ENCODE measurements around the gene ARHGAP24.

DNA sequence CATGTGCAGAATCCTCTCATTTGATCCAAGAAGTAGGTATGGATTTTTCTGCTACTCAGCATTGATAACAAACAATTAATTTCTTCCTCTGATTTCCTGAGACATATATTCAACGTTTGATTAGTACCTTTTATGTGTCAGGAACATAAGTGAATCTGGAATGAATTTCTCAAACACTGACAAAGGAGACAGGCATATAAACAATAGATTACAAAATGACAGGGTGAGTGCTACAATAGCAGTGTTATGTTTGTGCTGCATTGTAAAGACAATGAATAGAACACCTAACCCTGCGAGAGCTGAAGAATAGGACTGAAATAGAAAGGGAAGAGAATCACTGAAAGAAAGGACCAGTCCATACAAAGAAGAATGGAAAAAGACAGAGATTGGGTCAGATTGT, 52.9 kb downstream of the ARHGAP24 start:
- no peak for TF ChIP-seq KDM1A (IDR thresholded peaks at IDR 0.05; ENCODE audit: borderline replicate concordance)
- TF ChIP-seq, protein P1, sequence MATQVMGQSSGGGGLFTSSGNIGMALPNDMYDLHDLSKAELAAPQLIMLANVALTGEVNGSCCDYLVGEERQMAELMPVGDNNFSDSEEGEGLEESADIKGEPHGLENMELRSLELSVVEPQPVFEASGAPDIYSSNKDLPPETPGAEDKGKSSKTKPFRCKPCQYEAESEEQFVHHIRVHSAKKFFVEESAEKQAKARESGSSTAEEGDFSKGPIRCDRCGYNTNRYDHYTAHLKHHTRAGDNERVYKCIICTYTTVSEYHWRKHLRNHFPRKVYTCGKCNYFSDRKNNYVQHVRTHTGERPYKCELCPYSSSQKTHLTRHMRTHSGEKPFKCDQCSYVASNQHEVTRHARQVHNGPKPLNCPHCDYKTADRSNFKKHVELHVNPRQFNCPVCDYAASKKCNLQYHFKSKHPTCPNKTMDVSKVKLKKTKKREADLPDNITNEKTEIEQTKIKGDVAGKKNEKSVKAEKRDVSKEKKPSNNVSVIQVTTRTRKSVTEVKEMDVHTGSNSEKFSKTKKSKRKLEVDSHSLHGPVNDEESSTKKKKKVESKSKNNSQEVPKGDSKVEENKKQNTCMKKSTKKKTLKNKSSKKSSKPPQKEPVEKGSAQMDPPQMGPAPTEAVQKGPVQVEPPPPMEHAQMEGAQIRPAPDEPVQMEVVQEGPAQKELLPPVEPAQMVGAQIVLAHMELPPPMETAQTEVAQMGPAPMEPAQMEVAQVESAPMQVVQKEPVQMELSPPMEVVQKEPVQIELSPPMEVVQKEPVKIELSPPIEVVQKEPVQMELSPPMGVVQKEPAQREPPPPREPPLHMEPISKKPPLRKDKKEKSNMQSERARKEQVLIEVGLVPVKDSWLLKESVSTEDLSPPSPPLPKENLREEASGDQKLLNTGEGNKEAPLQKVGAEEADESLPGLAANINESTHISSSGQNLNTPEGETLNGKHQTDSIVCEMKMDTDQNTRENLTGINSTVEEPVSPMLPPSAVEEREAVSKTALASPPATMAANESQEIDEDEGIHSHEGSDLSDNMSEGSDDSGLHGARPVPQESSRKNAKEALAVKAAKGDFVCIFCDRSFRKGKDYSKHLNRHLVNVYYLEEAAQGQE (IDR thresholded peaks at IDR 0.05; ENCODE audit: low read depth, low read length) = no peak
- TF ChIP-seq, protein P2, sequence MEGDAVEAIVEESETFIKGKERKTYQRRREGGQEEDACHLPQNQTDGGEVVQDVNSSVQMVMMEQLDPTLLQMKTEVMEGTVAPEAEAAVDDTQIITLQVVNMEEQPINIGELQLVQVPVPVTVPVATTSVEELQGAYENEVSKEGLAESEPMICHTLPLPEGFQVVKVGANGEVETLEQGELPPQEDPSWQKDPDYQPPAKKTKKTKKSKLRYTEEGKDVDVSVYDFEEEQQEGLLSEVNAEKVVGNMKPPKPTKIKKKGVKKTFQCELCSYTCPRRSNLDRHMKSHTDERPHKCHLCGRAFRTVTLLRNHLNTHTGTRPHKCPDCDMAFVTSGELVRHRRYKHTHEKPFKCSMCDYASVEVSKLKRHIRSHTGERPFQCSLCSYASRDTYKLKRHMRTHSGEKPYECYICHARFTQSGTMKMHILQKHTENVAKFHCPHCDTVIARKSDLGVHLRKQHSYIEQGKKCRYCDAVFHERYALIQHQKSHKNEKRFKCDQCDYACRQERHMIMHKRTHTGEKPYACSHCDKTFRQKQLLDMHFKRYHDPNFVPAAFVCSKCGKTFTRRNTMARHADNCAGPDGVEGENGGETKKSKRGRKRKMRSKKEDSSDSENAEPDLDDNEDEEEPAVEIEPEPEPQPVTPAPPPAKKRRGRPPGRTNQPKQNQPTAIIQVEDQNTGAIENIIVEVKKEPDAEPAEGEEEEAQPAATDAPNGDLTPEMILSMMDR (IDR thresholded peaks at IDR 0.05 in 2 of 3, conservative IDR thresholded peaks at IDR 0.05 in 1 of 3; ENCODE audit: control insufficient read depth in 2 of 3, extremely low read depth in 1 of 3, insufficient read depth in 1 of 3, low read depth in 3 of 3, low read length in 3 of 3) = no peak
- no peak for TF ChIP-seq BRCA1 (IDR thresholded peaks at IDR 0.05; ENCODE audit: low read depth, low read length)
- TF ChIP-seq EGR1 (IDR thresholded peaks at IDR 0.05; ENCODE audit: borderline replicate concordance in 1 of 2, low read depth in 2 of 2, low read length in 2 of 2) = no peak
- TF ChIP-seq RAD21 (IDR thresholded peaks at IDR 0.05; ENCODE audit: insufficient read depth, low read depth, low read length) = no peak
- TF ChIP-seq EP300 (IDR thresholded peaks at IDR 0.05; ENCODE audit: borderline replicate concordance in 1 of 2, control insufficient read depth in 1 of 2, low read depth in 2 of 2, low read length in 2 of 2) = no peak
- no peak for TF ChIP-seq JUNB (IDR thresholded peaks at IDR 0.05)
- TF ChIP-seq, protein P3, sequence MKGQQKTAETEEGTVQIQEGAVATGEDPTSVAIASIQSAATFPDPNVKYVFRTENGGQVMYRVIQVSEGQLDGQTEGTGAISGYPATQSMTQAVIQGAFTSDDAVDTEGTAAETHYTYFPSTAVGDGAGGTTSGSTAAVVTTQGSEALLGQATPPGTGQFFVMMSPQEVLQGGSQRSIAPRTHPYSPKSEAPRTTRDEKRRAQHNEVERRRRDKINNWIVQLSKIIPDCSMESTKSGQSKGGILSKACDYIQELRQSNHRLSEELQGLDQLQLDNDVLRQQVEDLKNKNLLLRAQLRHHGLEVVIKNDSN (IDR thresholded peaks at IDR 0.05; ENCODE audit: borderline replicate concordance, extremely low read length, insufficient read depth, low read depth, low read length) = no peak
- no peak for TF ChIP-seq POLR2AphosphoS5 (IDR thresholded peaks at IDR 0.05; ENCODE audit: low read length)
- no peak for TF ChIP-seq HCFC1 (IDR thresholded peaks at IDR 0.05; ENCODE audit: low read length)
- TF ChIP-seq SP1 (IDR thresholded peaks at IDR 0.05; ENCODE audit: low read depth, low read length) = no peak
- TF ChIP-seq, protein P4, sequence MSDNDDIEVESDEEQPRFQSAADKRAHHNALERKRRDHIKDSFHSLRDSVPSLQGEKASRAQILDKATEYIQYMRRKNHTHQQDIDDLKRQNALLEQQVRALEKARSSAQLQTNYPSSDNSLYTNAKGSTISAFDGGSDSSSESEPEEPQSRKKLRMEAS (IDR thresholded peaks at IDR 0.05; ENCODE audit: low read depth, low read length) = no peak
- TF ChIP-seq, protein P5, sequence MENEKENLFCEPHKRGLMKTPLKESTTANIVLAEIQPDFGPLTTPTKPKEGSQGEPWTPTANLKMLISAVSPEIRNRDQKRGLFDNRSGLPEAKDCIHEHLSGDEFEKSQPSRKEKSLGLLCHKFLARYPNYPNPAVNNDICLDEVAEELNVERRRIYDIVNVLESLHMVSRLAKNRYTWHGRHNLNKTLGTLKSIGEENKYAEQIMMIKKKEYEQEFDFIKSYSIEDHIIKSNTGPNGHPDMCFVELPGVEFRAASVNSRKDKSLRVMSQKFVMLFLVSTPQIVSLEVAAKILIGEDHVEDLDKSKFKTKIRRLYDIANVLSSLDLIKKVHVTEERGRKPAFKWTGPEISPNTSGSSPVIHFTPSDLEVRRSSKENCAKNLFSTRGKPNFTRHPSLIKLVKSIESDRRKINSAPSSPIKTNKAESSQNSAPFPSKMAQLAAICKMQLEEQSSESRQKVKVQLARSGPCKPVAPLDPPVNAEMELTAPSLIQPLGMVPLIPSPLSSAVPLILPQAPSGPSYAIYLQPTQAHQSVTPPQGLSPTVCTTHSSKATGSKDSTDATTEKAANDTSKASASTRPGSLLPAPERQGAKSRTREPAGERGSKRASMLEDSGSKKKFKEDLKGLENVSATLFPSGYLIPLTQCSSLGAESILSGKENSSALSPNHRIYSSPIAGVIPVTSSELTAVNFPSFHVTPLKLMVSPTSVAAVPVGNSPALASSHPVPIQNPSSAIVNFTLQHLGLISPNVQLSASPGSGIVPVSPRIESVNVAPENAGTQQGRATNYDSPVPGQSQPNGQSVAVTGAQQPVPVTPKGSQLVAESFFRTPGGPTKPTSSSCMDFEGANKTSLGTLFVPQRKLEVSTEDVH (IDR thresholded peaks at IDR 0.05; ENCODE audit: low read depth, partially characterized antibody) = no peak
